Smooth muscle cell (in vitro differentiated cells): ENCODE results near the gene EPN2. TPM values are rescaled to one million over a fixed set of nuclear protein-coding genes. Genes with fewer than 3 reads are reported as not detected.

Source experiments
- DNase-seq: peaks from one replicate; lab custom pipeline; 2025; ENCODE audit not compliant: unreplicated experiment; lab: John Stamatoyannopoulos, UW
- H2AFZ ChIP-seq: fragments of 200-600 bp; sonication (generic); 2 replicates; pipeline ENCODE4 v1.6.0; 2016; ENCODE audit warnings: antibody characterized with exemption, low read depth, mild to moderate bottlenecking
- H3F3A ChIP-seq: fragments of 200-600 bp; sonication (generic); 2 replicates; pipeline ENCODE4 v1.6.0; 2017; ENCODE audit warnings: antibody characterized with exemption, low read depth
- H3K27ac ChIP-seq: fragments of 200-600 bp; sonication (generic); 2 replicates; pipeline ENCODE4 v1.5.1; 2016; ENCODE audit warnings: low read depth, mild to moderate bottlenecking
- H3K27me3 ChIP-seq: fragments of 200-600 bp; sonication (generic); 2 replicates; pipeline ENCODE4 v1.6.1; 2016; ENCODE audit warnings: low read depth, mild to moderate bottlenecking
- H3K36me3 ChIP-seq: fragments of 200-600 bp; sonication (generic); 2 replicates; pipeline ENCODE4 v1.5.1; 2016; ENCODE audit warnings: low read depth
- H3K4me1 ChIP-seq: fragments of 200-600 bp; sonication (generic); 2 replicates; pipeline ENCODE4 v1.5.1; 2016; ENCODE audit warnings: low read depth
- H3K4me2 ChIP-seq: fragments of 200-600 bp; sonication (generic); 2 replicates; pipeline ENCODE4 v1.6.0; 2016; ENCODE audit warnings: mild to moderate bottlenecking
- H3K4me3 ChIP-seq: fragments of 200-600 bp; sonication (generic); 2 replicates; pipeline ENCODE4 v1.5.1; 2016; ENCODE audit warnings: mild to moderate bottlenecking
- H3K79me2 ChIP-seq: fragments of 200-600 bp; sonication (generic); 2 replicates; pipeline ENCODE4 v1.6.0; 2016; ENCODE audit warnings: low read depth, mild to moderate bottlenecking
- H3K9ac ChIP-seq: fragments of 200-600 bp; sonication (generic); 2 replicates; pipeline ENCODE4 v1.6.0; 2016; ENCODE audit warnings: low read depth
- H3K9me3 ChIP-seq: fragments of 200-600 bp; sonication (generic); replicated peaks from 2 replicates; pipeline ENCODE4 v1.5.1; 2016; ENCODE audit warnings: low read depth
- H4K20me1 ChIP-seq: fragments of 200-600 bp; sonication (generic); 2 replicates; pipeline ENCODE4 v1.6.0; 2016; ENCODE audit warnings: low read depth
- CTCF ChIP-seq: fragments of 200-600 bp; sonication (generic); IDR thresholded peaks from 2 replicates; pipeline ENCODE4 v1.5.1; 2017; ENCODE audit warnings: borderline replicate concordance, mild to moderate bottlenecking, antibody characterized with exemption; ENCODE audit not compliant: insufficient read depth, poor library complexity, severe bottlenecking
- WGBS: methylation state at CpG from one replicate; pipeline ENCODE4 v1.1.7; 2016; ENCODE audit warnings: low lambda C conversion rate; 5-methylcytosine and 5-hydroxymethylcytosine counted together
- polyA plus RNA-seq: library from polyadenylated mRNA; unstranded; fragments of >200 nt; fragmentation: Nextera tagmentation; extraction: Ambion mirVana; gene quantifications from 2 replicates; pipeline ENCODE4 v1.2.1, GENCODE V29; 2016
- total RNA-seq: library from RNA; depleted of rRNA; stranded (reverse); fragments of >200 nt; gene quantifications from 2 replicates; pipeline ENCODE4 v1.2.3, GENCODE V29; 2014

EPN2 gene
- total and polyA plus RNA-seq, 2 experiments from 2014 or later: 27.6 to 46.7 TPM

- Histone ChIP-seq H3K9me3 (no peaks in the 10 kb centered on the region), H3K36me3 (no peaks in the 10 kb centered on the region), H3K27me3 (no peaks in the 10 kb centered on the region), H3K27ac (no peak overlapping the region), H4K20me1 (peaks cover 96% of the 10 kb centered on the region), H3K9ac (no peak overlapping the region), H2AFZ (no peak overlapping the region), H3K79me2 (peaks cover 50% of the 10 kb centered on the region), H3F3A (no peaks in the 10 kb centered on the region), H3K4me2 (no peak overlapping the region), H3K4me1 (peaks cover 4% of the 10 kb centered on the region), H3K4me3 (no peak overlapping the region)
- no peak for TF ChIP-seq CTCF
- no peak for DNase-seq
- WGBS: 41% methylated on average over 5 of the region's 5 CpGs
Observed at GRCh38 chr17:19288453-19288852, 51.3 kb downstream of the EPN2 start.

- Histone ChIP-seq H3K4me3 (no peak overlapping the region), H2AFZ (no peak overlapping the region), H3K9ac (no peak overlapping the region), H3K27me3 (no peaks in the 10 kb centered on the region), H3K36me3 (no peaks in the 10 kb centered on the region), H3K4me1 (peaks cover 4% of the 10 kb centered on the region), H3K79me2 (peaks cover 38% of the 10 kb centered on the region), H4K20me1 (peaks cover 96% of the 10 kb centered on the region), H3K27ac (no peak overlapping the region), H3K4me2 (no peak overlapping the region), H3K9me3 (no peaks in the 10 kb centered on the region), H3F3A (no peaks in the 10 kb centered on the region)
- TF ChIP-seq CTCF: no peak
- DNase-seq: no peak
- 66% methylated on average over 9 of the region's 9 CpGs for WGBS
Observed at GRCh38 chr17:19290066-19290705, 53.0 kb downstream of the EPN2 start.

GRCh38 chr17:19291646-19292376 lies 54.6 kb downstream of the EPN2 start:
- Histone ChIP-seq H4K20me1 (peaks cover 96% of the 10 kb centered on the region), H3K27me3 (no peaks in the 10 kb centered on the region), H3K9ac (no peak overlapping the region), H2AFZ (no peak overlapping the region), H3K4me2 (no peak overlapping the region), H3K36me3 (no peaks in the 10 kb centered on the region), H3K4me1 (peaks cover 4% of the 10 kb centered on the region), H3K4me3 (no peak overlapping the region), H3K79me2 (peaks cover 35% of the 10 kb centered on the region), H3F3A (no peaks in the 10 kb centered on the region), H3K9me3 (no peaks in the 10 kb centered on the region), H3K27ac (no peak overlapping the region)
- DNase-seq: no peak
- 90% methylated on average over 12 of the region's 12 CpGs for WGBS
- TF ChIP-seq CTCF: no peak

- Histone ChIP-seq H3K4me2 (no peak overlapping the region), H3K9ac (no peak overlapping the region), H3K9me3 (no peaks in the 10 kb centered on the region), H3F3A (no peaks in the 10 kb centered on the region), H3K36me3 (no peaks in the 10 kb centered on the region), H3K4me1 (peaks cover 4% of the 10 kb centered on the region), H3K4me3 (no peak overlapping the region), H4K20me1 (peaks cover 96% of the 10 kb centered on the region), H3K27me3 (no peaks in the 10 kb centered on the region), H3K79me2 (peaks cover 30% of the 10 kb centered on the region), H3K27ac (no peak overlapping the region), H2AFZ (no peak overlapping the region)
- WGBS: 93% methylated on average over 4 of the region's 4 CpGs
- DNase-seq: no peak
- no peak for TF ChIP-seq CTCF
Observed at GRCh38 chr17:19292377-19292711, 55.2 kb downstream of the EPN2 start.
